Mesenchymal stem cell (in vitro differentiated cells and primary cell): ENCODE measurements around the gene COL4A1.

Experiments
- DNase-seq: peaks from one replicate; pipeline ENCODE4 v3.0.0-alpha.2; 2013
- H2AFZ ChIP-seq: one replicate; pipeline ENCODE4 v1.6.1; 2013; ENCODE audit warnings: low read depth, mild to moderate bottlenecking, control low read depth, inconsistent platforms, low read length, moderate library complexity
- H2AK5ac ChIP-seq: 2 replicates; pipeline ENCODE4 v1.6.1; 2013; ENCODE audit warnings: low read length, moderate library complexity, mild to moderate bottlenecking, inconsistent platforms; ENCODE audit not compliant: severe bottlenecking
- H2BK120ac ChIP-seq: one replicate; pipeline ENCODE4 v1.6.1; 2013; ENCODE audit warnings: low read depth, mild to moderate bottlenecking, inconsistent platforms, low read length, moderate library complexity
- H2BK12ac ChIP-seq, 2 experiments: one replicate each; pipeline ENCODE4 v1.6.1; 2013; ENCODE audit warnings: inconsistent platforms in 2 of 2, low read length in 2 of 2, mild to moderate bottlenecking in 2 of 2, moderate library complexity in 2 of 2, control low read depth in 1 of 2
- H2BK15ac ChIP-seq: one replicate; pipeline ENCODE4 v1.6.1; 2013; ENCODE audit warnings: mild to moderate bottlenecking, low read depth, inconsistent platforms; ENCODE audit not compliant: poor library complexity, severe bottlenecking
- H2BK5ac ChIP-seq: 2 replicates; pipeline ENCODE4 v1.6.1; 2013; ENCODE audit warnings: low read depth, mild to moderate bottlenecking, low read length, control low read depth, inconsistent platforms; ENCODE audit not compliant: poor library complexity, severe bottlenecking
- H3K14ac ChIP-seq, 2 experiments: one replicate each; pipeline ENCODE4 v1.6.1; 2013; ENCODE audit warnings: inconsistent platforms in 2 of 2, low read length in 2 of 2, control low read depth in 1 of 2, mild to moderate bottlenecking in 1 of 2, moderate library complexity in 1 of 2
- H3K18ac ChIP-seq, 2 experiments: one replicate each; pipeline ENCODE4 v1.6.1; 2013; ENCODE audit warnings: inconsistent platforms in 2 of 2, low read length in 2 of 2, control low read depth in 1 of 2, low read depth in 1 of 2, mild to moderate bottlenecking in 1 of 2
- H3K23ac ChIP-seq, 2 experiments: one replicate each; pipeline ENCODE4 v1.6.1; 2013; ENCODE audit warnings: inconsistent platforms in 2 of 2, low read length in 2 of 2, mild to moderate bottlenecking in 2 of 2, moderate library complexity in 2 of 2, control low read depth in 1 of 2
- H3K27ac ChIP-seq: 2 replicates; pipeline ENCODE4 v1.5.1; 2013; ENCODE audit warnings: mild to moderate bottlenecking, moderate library complexity, low read length, control low read depth, inconsistent platforms; ENCODE audit not compliant: poor library complexity, severe bottlenecking
- H3K27me3 ChIP-seq, 2 experiments: 2 replicates each; pipeline versions ENCODE4 v1.6.1 to v1.7.0; 2013; ENCODE audit warnings: low read length in 2 of 2, mild to moderate bottlenecking in 2 of 2, moderate library complexity in 2 of 2, control low read depth in 1 of 2, inconsistent platforms in 1 of 2; ENCODE audit not compliant: control insufficient read depth in 1 of 2, insufficient read depth in 1 of 2
- H3K36me3 ChIP-seq, 2 experiments: 2 replicates each; pipeline versions ENCODE4 v1.6.1 to v1.7.0; 2013; ENCODE audit warnings: low read length in 2 of 2, control low read depth in 1 of 2, inconsistent platforms in 1 of 2, low read depth in 1 of 2, mild to moderate bottlenecking in 1 of 2; ENCODE audit not compliant: insufficient read depth in 2 of 2, control insufficient read depth in 1 of 2
- H3K4ac ChIP-seq, 2 experiments: one replicate each; pipeline ENCODE4 v1.6.1; 2013; ENCODE audit warnings: inconsistent platforms in 2 of 2, low read length in 2 of 2, mild to moderate bottlenecking in 2 of 2, moderate library complexity in 2 of 2, control low read depth in 1 of 2, low read depth in 1 of 2
- H3K4me1 ChIP-seq: 2 replicates; pipeline ENCODE4 v1.6.1; 2013; ENCODE audit warnings: low read depth, low read length, control low read depth; ENCODE audit not compliant: control insufficient read depth, insufficient read depth
- H3K4me2 ChIP-seq: 2 replicates; pipeline ENCODE4 v1.6.1; 2013; ENCODE audit warnings: low read length, mild to moderate bottlenecking, inconsistent platforms; ENCODE audit not compliant: poor library complexity, severe bottlenecking
- H3K4me3 ChIP-seq, 2 experiments: 2 replicates each; pipeline versions ENCODE4 v1.5.1 to v1.7.0; 2013; ENCODE audit warnings: low read length in 2 of 2, mild to moderate bottlenecking in 2 of 2, control low read depth in 1 of 2, low read depth in 1 of 2; ENCODE audit not compliant: insufficient read depth in 1 of 2
- H3K79me1 ChIP-seq: replicated peaks from 2 replicates; pipeline ENCODE4 v1.6.1; 2013; ENCODE audit warnings: mild to moderate bottlenecking, control low read depth, low read length, inconsistent platforms; ENCODE audit not compliant: poor library complexity, severe bottlenecking
- H3K9ac ChIP-seq: 2 replicates; pipeline ENCODE4 v1.7.0; 2013; ENCODE audit warnings: mild to moderate bottlenecking, low read length, moderate library complexity
- H3K9me3 ChIP-seq: 2 replicates; pipeline ENCODE4 v1.7.0; 2013; ENCODE audit warnings: mild to moderate bottlenecking, low read length; ENCODE audit not compliant: control insufficient read depth
- H4K8ac ChIP-seq: one replicate; pipeline ENCODE4 v1.6.1; 2013; ENCODE audit warnings: inconsistent platforms, mild to moderate bottlenecking, low read length, moderate library complexity
- H4K91ac ChIP-seq: one replicate; pipeline ENCODE4 v1.6.1; 2013; ENCODE audit warnings: mild to moderate bottlenecking, low read length, inconsistent platforms
- WGBS: methylation state at CpG from one replicate; pipeline ENCODE4 v1.1.7; 2013; ENCODE audit warnings: mixed read lengths; 5-methylcytosine and 5-hydroxymethylcytosine counted together

The COL4A1 gene

DNA sequence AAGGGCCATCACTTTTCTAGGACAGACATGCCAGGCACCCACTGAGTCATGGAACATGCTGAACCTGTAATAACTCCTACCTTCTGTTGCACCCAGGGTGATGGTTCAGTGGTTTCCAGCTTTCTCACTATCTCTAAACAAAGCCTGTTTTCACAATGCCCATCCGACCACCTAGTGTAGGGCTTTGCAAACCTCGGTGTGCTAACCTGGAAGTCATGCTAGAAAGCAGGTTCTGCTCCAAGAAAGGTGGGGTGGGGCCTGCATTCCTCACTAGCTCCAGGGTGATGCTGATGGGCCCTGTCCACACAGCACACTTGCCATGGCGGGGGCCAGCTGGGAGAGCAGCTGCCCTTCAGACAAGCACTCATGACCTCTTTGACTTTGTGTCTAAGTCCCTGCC lies 43.6 kb upstream of the COL4A1 start:
- peak overlapping the region in 1 of 2 experiments; percentile 37 for H3K18ac ChIP-seq
- no peak overlapping the region for H3K4me3 ChIP-seq
- H3K14ac ChIP-seq: peak overlapping the region in 1 of 2 experiments; percentile 36
- H3K36me3 ChIP-seq: peaks cover 0 to 35% of the 10 kb centered on the region in 2 experiments
- H2BK120ac ChIP-seq: no peak overlapping the region
- H4K8ac ChIP-seq: peak overlapping the region; percentile 45
- no peak overlapping the region for H3K27ac ChIP-seq
- H2BK12ac ChIP-seq: no peak overlapping the region
- H4K91ac ChIP-seq: no peak overlapping the region
- H3K79me1 ChIP-seq: peaks cover 17% of the 10 kb centered on the region
- no peak overlapping the region for H2BK15ac ChIP-seq
- no peaks in the 10 kb centered on the region for H3K27me3 ChIP-seq
- DNase-seq: no peak
- peaks cover 38% of the 10 kb centered on the region for H3K4me1 ChIP-seq
- H3K23ac ChIP-seq: no peak overlapping the region
- no peak overlapping the region for H2AK5ac ChIP-seq
- H3K4me2 ChIP-seq: no peak overlapping the region
- H3K9ac ChIP-seq: no peak overlapping the region
- 88% methylated on average over 3 of the region's 3 CpGs for WGBS
- peak overlapping the region in 1 of 2 experiments; percentile 13 for H3K4ac ChIP-seq
- no peaks in the 10 kb centered on the region for H3K9me3 ChIP-seq
- H2AFZ ChIP-seq: no peak overlapping the region
- no peak overlapping the region for H2BK5ac ChIP-seq

DNA sequence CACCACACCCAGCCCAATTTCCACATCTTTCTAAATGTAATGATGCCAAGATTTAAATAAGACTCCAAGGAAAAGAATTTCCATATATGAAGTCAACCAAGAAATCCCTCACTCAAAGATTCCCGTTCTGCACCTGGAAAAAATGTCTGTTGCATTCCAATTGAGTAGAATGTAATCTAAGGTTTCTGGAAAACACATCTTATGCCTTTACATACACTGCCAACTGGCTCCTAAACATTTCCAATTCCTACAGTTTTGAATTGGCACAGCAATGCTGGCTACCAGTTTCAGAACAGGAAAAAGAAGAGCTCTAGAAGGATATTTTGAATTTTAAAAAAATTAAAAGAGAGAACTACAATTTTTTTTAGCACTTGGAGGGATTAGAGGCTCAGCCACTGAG lies 43.1 kb upstream of the COL4A1 start:
- Histone ChIP-seq H2BK120ac (no peak overlapping the region), H2AK5ac (no peak overlapping the region), H3K27ac (no peak overlapping the region), H3K14ac (no peak overlapping the region), H4K8ac (no peak overlapping the region), H2BK15ac (no peak overlapping the region), H3K18ac (no peak overlapping the region), H3K9ac (no peak overlapping the region), H3K9me3 (no peaks in the 10 kb centered on the region), H3K4me3 (no peak overlapping the region), H3K27me3 (no peaks in the 10 kb centered on the region), H3K23ac (no peak overlapping the region), H3K4ac (no peak overlapping the region), H3K4me2 (no peak overlapping the region), H3K36me3 (peaks cover 0 to 36% of the 10 kb centered on the region in 2 experiments), H3K79me1 (peaks cover 19% of the 10 kb centered on the region), H2AFZ (no peak overlapping the region), H3K4me1 (peaks cover 36% of the 10 kb centered on the region), H2BK5ac (no peak overlapping the region), H4K91ac (no peak overlapping the region), H2BK12ac (no peak overlapping the region)
- WGBS: 100% methylated on average over 1 of the region's 1 CpG
- DNase-seq: no peak

DNA sequence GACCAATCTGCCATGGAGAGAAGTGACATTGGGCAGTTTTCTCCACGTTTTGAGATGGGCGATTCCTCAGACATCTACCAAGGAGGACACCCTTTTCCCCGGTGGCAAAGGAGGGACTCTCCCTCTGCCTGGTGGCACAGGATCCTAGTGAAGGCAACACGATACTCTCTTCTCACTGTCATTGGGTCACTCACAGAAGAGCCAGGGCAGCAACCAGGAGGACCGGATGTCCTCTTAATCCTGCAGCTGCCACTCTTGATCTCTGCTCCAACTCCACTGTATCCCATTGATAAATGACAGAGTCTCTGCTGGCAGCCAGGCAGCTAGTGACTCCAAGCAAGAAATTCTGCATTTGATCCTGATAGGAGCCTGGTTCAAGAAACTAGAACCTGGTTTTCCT lies 42.3 kb upstream of the COL4A1 start:
- Histone ChIP-seq H3K14ac (no peak overlapping the region), H3K79me1 (peaks cover 19% of the 10 kb centered on the region), H3K4me3 (no peak overlapping the region), H2BK120ac (no peak overlapping the region), H3K27me3 (no peaks in the 10 kb centered on the region), H3K4me2 (no peak overlapping the region), H3K4me1 (peaks cover 33% of the 10 kb centered on the region), H2AFZ (no peak overlapping the region), H2BK15ac (no peak overlapping the region), H3K27ac (no peak overlapping the region), H3K4ac (no peak overlapping the region), H2BK12ac (no peak overlapping the region), H2AK5ac (peak overlapping the region; percentile 14), H3K36me3 (peaks cover 0 to 33% of the 10 kb centered on the region in 2 experiments), H4K91ac (no peak overlapping the region), H3K23ac (peak overlapping the region in 1 of 2 experiments; percentile 14), H3K18ac (no peak overlapping the region), H3K9ac (no peak overlapping the region), H3K9me3 (no peaks in the 10 kb centered on the region), H4K8ac (peak overlapping the region; percentile 47), H2BK5ac (no peak overlapping the region)
- DNase-seq: no peak
- 92% methylated on average over 5 of the region's 5 CpGs for WGBS

DNA sequence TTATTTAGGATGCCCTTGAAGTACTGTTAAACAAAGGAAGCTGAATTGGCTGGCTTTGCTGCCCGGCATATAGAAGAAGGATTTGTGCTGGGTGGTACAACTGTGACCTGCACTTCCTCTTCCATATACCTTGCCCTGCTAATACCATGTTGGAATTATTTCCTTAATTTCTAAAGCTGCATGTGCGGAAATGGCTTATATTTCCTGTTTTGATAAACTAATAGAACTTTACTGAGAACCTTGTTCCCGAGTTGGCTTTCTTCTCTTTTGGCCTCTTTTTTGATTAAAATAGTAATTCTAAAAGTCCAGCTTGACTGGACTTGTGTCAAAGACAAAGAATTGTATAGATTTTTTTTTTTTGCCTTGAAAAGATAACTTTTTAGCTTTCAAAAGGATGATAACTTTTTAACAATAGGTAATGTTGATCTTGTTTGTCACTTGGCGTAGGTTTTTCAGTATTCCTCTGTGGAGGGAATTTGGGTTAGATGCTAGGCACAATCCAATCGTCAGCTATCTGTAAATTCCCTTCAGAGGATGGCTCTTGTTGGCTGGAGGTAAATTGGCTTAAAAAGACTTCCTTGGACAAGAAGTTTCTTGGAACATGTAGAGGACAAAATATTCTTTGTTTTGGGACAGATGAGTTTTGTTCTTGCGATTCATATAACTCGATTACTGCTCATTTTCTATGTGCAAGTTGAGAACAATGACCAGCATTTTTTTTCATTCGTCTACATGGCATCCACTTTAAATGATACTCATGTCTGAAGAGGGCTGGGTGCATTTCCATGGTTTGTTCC lies 41.5 kb upstream of the COL4A1 start:
- H3K4ac ChIP-seq: no peak overlapping the region
- peaks cover 19% of the 10 kb centered on the region for H3K79me1 ChIP-seq
- no peak overlapping the region for H3K18ac ChIP-seq
- WGBS: 90% methylated on average over 8 of the region's 8 CpGs
- peak overlapping the region; percentile 73 for H2AK5ac ChIP-seq
- H3K27me3 ChIP-seq: no peaks in the 10 kb centered on the region
- peaks cover 0 to 33% of the 10 kb centered on the region in 2 experiments for H3K36me3 ChIP-seq
- no peak overlapping the region for H2BK5ac ChIP-seq
- no peaks in the 10 kb centered on the region for H3K9me3 ChIP-seq
- H3K4me2 ChIP-seq: no peak overlapping the region
- DNase-seq: no peak
- H3K27ac ChIP-seq: peak overlapping the region; percentile 76
- no peak overlapping the region for H4K91ac ChIP-seq
- H2BK12ac ChIP-seq: no peak overlapping the region
- no peak overlapping the region for H3K23ac ChIP-seq
- no peak overlapping the region for H2BK15ac ChIP-seq
- H2BK120ac ChIP-seq: no peak overlapping the region
- H2AFZ ChIP-seq: no peak overlapping the region
- no peak overlapping the region for H4K8ac ChIP-seq
- no peak overlapping the region for H3K14ac ChIP-seq
- peak overlapping the region in 1 of 2 experiments; percentile 5 for H3K4me3 ChIP-seq
- H3K4me1 ChIP-seq: peaks cover 34% of the 10 kb centered on the region
- no peak overlapping the region for H3K9ac ChIP-seq
